ENCODE results near the gene NPIPA7.
"Not testable (repeated sequence)": the region's sequence is repeated elsewhere in the genome, so short reads cannot be mapped to it uniquely, and the experiment has no call there.

NPIPA7 gene

DNA sequence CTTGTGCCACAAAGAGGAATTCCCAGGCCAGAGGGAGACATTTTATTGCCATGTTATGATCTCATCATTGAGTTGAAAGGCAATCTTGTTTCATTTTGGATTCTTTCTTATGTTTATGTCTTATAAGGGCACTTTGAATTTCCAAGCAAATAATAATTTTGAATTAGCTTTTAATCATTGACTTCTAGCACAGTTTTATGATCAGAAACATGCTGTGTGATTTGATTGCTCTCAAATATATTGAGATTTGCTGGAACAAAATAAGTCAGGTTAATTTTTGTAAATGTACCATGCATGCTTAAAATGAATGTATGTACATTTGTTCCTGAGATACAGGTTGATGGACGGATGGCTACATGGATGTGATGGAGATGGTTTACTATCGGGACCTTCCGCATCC is at the start of gene NPIPA7:
Gene NPIPA7, plus strand, starts transcription at position 301 of the 400 bp plus-strand sequence. CDS start 105 bp downstream, outside the sequence.
- not testable (repeated sequence) for DNase-seq

DNA sequence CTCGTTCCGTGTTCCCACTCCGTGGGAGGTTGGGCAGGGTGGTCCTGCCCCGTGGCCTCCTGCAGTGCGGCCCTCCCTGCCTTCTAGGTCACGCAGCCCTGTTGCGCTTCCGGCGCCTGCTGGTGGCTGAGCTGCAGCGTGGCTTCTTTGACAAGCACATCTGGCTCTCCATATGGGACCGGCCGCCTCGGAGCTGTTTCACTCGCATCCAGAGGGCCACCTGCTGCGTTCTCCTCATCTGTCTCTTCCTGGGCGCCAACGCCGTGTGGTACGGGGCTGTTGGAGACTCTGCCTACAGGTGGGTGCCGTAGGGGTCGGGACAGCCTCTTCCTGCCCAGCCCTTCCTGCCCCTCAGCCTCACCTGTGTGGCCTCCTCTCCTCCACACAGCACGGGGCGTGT is 47.5 kb upstream of the NPIPA7 start:
- DNase-seq = not testable (repeated sequence)

DNA sequence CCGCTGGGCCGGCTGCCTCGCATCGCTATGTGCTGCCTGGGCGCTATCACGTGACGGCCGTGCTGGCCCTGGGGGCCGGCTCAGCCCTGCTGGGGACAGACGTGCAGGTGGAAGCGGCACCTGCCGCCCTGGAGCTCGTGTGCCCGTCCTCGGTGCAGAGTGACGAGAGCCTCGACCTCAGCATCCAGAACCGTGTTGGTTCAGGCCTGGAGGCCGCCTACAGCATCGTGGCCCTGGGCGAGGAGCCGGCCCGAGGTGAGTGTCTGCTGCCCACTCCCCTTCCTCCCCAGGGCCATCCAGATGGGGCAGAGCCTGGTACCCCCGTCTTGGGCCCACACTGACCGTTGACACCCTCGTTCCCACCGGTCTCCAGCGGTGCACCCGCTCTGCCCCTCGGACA is 21.4 kb upstream of the NPIPA7 start:
- DNase-seq = not testable (repeated sequence)

DNA sequence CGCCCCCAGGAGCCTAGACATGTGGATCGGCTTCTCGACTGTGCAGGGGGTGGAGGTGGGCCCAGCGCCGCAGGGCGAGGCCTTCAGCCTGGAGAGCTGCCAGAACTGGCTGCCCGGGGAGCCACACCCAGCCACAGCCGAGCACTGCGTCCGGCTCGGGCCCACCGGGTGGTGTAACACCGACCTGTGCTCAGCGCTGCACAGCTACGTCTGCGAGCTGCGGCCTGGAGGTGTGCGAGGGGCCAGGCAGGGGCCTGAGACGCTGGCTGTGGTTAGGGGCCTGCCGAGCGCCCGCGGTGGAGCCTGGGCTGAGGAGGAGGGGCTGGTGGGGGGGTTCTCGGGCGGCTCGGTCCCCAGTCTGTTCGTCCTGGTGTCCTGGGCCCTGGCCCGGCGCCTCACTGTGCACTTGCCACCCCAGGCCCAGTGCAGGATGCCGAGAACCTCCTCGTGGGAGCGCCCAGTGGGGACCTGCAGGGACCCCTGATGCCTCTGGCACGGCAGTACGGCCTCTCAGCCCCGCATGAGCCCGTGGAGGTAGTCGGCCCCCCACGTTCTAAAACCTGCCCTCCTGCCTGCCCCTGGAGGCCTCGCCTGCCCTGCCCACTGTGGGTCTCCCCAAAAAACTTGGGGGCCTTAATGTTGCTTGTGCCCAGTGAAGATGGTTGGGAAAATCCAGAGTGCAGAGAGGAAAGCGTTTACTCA is 20.2 kb upstream of the NPIPA7 start:
- DNase-seq = not testable (repeated sequence)

DNA sequence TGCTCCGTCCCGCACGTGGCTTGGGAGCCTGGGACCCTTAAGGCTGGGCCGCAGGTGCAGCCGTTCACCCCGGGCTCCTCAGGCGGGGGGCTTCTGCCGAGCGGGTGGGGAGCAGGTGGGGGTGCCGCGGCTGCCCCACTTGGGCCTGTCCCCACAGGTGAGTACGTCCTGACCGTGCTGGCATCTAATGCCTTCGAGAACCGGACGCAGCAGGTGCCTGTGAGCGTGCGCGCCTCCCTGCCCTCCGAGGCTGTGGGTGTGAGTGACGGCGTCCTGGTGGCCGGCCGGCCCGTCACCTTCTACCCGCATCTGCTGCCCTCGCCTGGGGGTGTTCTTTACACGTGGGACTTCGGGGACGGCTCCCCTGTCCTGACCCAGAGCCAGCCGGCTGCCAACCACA is 15.3 kb upstream of the NPIPA7 start:
- DNase-seq = not testable (repeated sequence)

DNA sequence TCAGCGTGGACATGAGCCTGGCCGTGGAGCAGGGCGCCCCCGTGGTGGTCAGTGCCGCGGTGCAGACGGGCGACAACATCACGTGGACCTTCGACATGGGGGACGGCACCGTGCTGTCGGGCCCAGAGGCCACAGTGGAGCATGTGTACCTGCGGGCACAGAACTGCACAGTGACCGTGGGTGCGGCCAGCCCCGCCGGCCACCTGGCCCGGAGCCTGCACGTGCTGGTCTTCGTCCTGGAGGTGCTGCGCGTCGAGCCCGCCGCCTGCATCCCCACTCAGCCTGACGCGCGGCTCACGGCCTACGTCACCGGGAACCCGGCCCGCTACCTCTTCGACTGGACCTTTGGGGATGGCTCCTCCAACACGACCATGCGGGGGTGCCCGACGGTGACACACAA is 14.8 kb upstream of the NPIPA7 start:
- not testable (repeated sequence) for DNase-seq

DNA sequence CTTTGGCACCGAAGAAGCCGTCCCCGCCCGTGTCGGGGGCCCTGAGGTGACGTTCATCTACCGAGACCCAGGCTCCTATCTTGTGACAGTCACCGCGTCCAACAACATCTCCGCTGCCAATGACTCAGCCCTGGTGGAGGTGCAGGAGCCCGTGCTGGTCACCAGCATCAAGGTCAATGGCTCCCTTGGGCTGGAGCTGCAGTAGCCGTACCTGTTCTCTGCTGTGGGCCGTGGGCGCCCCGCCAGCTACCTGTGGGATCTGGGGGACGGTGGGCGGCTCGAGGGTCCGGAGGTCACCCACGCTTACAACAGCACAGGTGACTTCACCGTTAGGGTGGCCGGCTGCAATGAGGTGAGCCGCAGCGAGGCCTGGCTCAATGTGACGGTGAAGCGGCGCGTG is 14.2 kb upstream of the NPIPA7 start:
- not testable (repeated sequence) for DNase-seq

DNA sequence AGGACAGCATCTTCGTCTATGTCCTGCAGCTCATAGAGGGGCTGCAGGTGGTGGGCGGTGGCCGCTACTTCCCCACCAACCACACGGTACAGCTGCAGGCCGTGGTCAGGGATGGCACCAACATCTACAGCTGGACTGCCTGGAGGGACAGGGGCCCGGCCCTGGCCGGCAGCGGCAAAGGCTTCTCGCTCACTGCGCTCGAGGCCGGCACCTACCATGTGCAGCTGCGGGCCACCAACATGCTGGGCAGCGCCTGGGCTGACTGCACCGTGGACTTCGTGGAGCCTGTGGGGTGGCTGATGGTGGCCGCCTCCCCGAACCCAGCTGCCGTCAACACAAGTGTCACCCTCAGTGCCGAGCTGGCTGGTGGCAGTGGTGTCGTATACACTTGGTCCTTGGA is 13.6 kb upstream of the NPIPA7 start:
- DNase-seq = not testable (repeated sequence)

DNA sequence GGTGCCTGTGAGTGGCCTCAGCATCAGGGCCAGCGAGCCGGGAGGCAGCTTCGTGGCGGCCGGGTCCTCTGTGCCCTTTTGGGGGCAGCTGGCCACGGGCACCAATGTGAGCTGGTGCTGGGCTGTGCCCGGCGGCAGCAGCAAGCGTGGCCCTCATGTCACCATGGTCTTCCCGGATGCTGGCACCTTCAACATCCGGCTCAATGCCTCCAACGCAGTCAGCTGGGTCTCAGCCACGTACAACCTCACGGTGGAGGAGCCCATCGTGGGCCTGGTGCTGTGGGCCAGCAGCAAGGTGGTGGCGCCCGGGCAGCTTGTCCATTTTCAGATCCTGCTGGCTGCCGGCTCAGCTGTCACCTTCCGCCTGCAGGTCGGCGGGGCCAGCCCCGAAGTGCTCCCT is 13.1 kb upstream of the NPIPA7 start:
- not testable (repeated sequence) for DNase-seq

DNA sequence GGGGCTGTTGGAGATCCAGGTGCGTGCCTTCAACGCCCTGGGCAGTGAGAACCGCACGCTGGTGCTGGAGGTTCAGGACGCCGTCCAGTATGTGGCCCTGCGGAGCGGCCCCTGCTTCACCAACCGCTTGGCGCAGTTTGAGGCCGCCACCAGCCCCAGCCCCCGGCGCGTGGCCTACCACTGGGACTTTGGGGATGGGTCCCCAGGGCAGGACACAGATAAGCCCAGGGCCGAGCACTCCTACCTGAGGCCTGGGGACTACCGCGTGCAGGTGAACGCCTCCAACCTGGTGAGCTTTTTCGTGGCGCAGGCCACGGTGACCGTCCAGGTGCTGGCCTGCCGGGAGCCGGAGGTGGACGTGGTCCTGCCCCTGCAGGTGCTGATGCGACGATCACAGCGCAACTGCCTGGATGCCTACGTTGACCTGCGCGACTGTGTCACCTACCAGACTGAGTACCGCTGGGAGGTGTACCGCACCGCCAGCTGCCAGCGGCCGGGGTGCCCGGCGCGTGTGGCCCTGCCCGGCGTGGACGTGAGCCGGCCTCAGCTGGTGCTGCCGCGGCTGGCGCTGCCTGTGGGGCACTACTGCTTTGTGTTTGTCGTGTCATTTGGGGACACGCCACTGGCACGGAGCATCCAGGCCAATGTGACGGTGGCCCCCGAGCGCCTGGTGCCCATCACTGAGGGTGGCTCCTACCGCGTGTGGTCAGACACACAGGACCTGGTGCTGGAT is 12.2 kb upstream of the NPIPA7 start:
- not testable (repeated sequence) for DNase-seq

DNA sequence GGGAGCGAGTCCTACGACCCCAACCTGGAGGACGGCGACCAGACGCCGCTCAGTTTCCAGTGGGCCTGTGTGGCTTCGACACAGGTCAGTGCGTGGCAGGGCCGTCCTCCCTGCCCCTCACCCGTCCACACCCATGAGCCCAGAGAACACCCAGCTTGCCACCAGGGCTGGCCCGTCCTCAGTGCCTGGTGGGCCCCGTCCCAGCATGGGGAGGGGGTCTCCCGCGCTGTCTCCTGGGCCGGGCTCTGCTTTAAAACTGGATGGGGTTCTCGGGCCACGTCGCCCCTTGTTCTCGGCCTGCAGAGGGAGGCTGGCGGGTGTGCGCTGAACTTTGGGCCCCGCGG is 11.7 kb upstream of the NPIPA7 start:
- DNase-seq = not testable (repeated sequence)

DNA sequence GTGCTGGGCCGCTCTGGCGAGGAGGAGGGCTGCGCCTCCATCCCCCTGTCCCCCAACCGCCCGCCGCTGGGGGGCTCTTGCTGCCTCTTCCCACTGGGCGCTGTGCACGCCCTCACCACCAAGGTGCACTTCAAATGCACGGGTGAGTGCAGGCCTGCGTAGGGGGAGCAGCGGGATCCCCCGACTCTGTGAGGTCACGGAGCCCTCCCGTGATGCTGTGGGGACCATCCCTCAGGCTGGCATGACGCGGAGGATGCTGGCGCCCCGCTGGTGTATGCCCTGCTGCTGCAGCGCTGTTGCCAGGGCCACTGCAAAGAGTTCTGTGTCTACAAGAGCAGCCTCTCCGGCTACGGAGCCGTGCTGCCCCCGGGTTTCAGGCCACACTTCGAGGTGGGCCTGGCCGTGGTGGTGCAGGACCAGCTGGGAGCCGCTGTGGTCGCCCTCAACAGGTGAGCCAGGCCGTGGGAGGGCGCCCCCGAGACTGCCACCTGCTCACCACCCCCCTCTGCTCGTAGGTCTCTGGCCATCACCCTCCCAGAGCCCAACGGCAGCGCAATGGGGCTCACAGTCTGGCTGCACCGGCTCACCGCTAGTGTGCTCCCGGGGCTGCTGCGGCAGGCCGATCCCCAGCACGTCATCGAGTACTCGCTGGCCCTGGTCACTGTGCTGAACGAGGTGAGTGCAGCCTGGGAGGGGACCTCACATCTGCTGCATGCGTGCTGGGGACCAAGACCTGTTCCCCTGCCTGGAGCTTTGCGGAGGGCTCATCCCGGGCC is 9.7 kb upstream of the NPIPA7 start:
- DNase-seq = not testable (repeated sequence)

DNA sequence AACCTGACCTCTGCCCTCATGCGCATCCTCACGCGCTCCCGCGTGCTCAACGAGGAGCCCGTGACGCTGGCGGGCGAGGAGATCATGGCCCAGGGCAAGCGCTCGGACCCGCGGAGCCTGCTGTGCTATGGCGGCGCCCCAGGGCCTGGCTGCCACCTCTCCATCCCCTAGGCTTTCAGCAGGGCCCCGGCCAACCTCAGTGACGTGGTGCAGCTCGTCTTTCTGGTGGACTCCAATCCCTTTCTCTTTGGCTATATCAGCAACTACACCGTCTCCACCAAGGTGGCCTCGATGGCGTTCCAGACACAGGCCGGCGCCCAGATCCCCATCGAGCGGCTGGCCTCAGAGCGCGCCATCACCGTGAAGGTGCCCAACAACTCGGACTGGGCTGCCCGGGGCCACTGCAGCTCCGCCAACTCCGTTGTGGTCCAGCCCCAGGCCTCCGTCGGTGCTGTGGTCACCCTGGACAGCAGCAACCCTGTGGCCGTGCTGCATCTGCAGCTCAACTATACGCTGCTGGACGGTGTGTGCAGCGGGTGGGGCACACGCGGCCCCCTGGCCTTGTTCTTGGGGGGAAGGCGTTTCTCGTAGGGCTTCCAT is 7.7 kb upstream of the NPIPA7 start:
- not testable (repeated sequence) for DNase-seq

DNA sequence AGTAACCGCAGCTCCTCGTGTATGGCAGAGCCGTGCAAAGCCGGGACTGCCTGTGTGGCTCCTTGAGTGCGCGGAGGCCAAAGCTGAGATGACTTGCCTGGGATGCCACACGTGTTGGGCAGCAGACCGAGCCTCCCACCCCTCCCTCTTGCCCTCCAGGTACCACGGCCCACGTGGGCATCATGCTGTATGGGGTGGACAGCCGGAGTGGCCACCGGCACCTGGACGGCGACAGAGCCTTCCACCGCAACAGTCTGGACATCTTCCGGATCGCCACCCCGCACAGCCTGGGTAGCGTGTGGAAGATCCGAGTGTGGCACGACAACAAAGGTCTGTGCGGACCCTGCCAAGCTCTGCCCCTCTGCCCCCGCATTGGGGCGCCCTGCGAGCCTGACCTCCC is 4.7 kb upstream of the NPIPA7 start:
- not testable (repeated sequence) for DNase-seq

DNA sequence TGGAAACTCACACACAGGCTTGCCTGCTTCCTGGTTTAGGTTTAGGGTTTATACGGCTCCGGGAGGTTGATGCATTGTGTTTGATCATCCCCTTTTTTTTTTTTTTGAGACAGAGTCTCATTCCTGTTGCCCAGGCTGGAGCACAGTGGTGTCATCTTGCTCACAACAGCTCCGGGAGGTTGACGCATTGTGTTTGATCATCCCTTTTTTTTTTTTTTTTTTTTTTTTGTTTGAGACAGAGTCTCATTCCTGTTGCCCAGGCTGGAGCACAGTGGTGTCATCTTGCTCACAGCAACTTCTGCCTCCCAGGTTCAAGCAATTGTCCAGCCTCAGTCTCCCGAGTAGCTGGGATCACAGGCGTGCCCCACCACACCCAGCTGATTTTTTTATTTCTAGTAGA is 20.7 kb downstream of the NPIPA7 start:
- not testable (repeated sequence) for DNase-seq

DNA sequence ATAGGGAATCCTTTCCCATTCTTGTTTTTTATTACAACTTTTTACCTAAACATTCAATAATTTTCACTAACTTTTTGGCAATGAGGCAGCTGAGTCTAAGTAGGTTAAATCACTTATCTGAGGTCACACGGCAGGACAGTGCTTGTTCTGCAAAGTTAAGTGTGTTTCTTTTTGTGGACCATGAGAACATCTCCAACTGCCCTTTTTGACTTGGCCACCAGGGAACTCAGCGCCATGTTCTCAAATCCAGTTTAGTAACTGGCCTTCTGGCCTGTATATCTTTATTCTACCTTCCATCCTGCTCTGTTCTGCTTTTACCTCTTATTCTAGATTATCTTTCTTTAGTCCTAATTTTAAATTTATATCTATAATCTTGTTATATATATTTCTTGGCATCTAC is 23.4 kb downstream of the NPIPA7 start:
- not testable (repeated sequence) for DNase-seq

DNA sequence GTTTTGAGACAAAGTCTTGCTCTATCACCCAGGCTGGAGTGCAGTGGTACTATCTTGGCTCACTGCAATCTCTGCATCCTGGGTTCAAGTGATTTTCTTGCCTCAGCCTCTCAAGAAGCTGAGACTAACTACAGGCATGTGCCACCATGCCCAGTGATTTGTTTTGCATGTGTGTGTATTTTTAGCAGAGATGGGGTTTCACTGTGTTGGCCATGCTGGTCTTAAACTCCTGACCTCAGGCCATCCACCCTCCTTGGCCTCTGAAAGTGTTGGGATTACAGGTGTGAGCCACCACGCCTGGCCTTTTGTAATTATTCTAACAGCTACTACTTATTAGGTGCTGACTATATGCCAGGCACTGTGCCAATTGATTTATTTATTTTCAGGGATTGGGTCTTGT is 25.3 kb downstream of the NPIPA7 start:
- not testable (repeated sequence) for DNase-seq

DNA sequence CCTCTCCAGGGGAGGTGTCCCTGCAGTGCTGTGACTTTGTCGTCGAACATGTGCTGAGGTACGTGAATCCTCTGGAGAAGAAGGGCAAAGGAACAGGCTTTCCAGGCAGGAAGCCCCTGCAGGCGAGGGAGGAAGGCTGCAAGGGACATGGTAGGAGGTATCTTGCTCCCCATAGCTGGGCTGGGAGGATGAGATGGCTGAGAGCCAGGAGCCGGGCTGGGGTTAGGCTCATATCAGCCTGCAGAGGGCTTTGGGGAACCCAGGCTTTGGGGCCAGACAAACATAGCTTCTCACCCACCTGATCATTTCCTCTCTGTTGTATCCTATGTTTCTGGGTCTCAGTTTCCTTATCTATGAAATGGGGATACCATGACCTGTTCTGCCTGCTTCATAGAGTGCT is 26.5 kb downstream of the NPIPA7 start:
- DNase-seq = not testable (repeated sequence)

DNA sequence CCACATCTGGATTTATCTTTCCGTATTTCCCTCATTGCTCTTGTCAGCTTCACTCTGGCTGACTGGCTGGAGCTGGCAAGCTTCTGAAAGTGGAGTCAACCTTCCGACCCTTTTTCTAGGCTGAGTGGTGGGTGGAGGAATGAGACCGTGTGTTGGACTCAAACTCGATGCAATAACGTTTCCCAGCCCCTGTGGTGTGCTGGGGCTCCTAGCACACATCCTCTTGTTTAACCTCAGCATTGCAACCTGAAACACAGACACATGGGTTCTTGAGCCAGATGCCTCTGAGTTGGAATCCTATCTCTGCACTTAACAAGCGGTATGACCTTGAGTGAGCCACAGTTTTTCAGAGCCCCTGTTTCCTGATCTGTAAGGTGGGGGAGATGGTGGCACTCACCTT is 29.5 kb downstream of the NPIPA7 start:
- DNase-seq = not testable (repeated sequence)

DNA sequence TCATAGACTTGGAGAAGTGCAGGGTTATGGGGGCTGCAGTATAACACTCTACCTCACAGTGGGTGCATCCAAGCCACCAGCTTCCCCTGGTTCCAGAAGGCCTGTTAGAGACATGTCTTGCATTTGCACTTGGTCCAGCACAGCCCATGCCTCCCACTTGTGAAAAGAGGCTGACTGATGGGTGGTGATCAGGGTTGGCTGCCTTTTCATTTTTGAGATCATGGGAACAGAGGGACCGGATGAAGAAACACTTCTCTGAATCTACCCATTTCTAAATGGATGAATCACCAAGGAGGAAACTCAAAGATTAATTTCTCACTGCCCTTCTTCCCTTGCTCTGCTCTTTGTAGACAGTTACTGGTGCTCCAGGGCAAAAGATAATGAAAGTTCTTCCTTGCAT is 34.8 kb downstream of the NPIPA7 start:
- DNase-seq = not testable (repeated sequence)

DNA sequence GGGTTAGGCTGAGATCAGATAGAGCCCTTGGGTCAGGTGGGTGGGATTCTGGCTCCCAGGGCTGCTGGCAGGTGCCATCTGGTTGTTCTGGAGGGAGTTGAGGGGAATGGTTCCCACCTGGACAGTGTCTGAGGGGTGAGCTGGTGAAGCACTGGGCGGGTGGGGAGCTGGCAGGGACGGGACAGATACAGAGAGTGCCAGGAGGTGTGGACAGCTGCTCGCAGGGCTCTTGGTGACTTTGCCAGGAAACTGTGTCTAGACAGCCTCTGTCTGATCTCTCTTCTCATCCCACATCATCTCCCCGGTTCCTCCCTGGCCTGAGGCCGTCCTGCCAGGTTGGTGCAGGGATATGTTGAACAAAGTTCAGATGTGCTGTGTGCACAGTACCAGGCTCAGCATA is 38.1 kb downstream of the NPIPA7 start:
- DNase-seq = not testable (repeated sequence)

DNA sequence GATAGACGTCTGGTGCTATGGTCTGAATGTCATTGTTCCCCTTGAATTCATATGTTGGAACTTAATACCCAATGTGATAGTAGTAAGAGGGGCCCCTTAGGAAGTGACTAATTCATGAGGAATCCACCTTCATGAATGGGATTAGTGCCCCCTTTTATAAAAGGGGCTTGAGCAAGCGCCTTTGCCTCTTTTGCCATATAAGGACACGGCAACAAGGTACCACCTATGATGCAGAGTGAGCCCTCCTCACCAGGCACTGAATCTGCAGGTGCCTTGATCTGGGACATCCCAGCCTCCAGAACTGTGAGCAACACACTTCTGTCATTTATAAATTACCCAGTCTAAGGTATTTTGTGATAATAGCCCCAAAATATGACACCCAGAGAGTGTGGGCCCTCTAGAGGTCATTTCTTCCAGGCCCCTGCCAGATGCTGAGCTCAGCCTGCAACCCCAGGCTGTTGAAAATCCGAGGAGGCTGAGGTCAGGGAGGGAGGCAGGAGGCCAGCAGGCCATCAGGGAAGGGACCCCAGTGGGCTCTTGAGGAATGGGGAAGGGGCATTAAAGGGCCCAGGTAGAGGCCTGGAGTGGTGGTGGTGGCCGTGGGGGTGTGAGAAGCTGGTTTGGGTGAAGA is 39.1 kb downstream of the NPIPA7 start:
- not testable (repeated sequence) for DNase-seq

DNA sequence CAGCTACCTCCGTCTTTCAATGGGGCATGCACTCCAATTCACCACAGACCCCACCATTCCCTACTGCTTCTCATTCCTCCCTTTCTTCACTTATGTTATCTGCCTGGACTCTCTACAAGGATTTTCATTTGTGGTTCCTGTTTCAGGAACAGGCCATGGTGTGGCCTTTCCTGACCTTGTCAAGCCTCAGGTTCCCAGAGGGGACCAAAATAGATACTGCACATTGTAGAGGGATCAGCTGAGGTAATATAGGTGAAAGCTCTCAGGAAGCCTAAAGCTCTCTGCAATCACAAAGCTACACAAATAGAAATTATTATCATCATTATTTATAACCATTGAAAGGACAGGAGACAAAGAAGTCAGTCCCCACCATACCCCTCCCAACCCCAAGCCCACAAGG is 41.6 kb downstream of the NPIPA7 start:
- DNase-seq = not testable (repeated sequence)
